SU-DHL-6 (cell line): Measurements from ENCODE around the gene SORL1.

ENCODE experiments used
- EZH2phosphoT487 ChIP-seq: fragments of 200-600 bp; sonication (generic), shearing (Covaris generic); conservative IDR thresholded peaks from 2 replicates; pipeline ENCODE4 v1.6.1; 2018; ENCODE audit warnings: mild to moderate bottlenecking, antibody characterized with exemption, low read length, moderate library complexity, mixed read lengths
- TF ChIP-seq, protein P1 (sequence below): fragments of 200-600 bp; sonication (generic); IDR thresholded peaks from one replicate; pipeline ENCODE4 v1.5.1; 2017; ENCODE audit warnings: antibody characterized with exemption, mild to moderate bottlenecking, low read length, moderate library complexity; ENCODE audit not compliant: insufficient read depth, poor library complexity, severe bottlenecking

DNA sequence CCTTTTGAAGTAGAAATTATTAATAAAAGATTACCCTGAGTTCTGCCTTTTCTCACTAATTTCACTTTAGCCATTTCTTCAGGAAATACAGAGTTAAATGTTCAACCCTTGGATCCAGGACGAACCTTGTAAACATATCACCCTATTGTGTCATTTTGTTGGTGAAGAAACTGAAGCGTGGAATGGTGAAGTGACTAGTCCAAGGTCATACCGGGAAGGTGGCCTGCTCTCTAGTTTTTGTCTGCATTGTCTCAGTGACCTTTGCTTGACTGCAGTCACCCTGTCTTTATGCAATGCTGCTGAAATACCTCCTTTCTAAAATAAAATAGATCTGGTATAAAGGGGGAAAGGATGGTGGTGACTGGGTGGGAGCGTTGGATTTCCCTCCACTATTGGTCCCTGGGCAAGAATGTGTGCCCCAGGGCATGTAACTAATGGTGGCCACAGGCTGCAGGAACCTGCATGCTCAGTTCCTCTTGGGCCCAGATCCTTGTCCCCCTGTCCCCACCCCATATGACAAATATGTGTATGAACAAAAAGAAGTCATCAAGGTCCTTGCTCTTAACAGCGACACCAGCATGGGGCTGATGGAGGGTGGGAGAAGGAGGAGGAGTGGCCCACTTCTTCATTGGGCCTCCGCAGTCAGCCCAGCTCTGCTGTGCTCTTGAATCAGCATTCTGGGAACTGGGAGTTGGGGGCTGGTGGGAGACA, 1.6 kb downstream of the SORL1 start:
- TF ChIP-seq, protein P1, sequence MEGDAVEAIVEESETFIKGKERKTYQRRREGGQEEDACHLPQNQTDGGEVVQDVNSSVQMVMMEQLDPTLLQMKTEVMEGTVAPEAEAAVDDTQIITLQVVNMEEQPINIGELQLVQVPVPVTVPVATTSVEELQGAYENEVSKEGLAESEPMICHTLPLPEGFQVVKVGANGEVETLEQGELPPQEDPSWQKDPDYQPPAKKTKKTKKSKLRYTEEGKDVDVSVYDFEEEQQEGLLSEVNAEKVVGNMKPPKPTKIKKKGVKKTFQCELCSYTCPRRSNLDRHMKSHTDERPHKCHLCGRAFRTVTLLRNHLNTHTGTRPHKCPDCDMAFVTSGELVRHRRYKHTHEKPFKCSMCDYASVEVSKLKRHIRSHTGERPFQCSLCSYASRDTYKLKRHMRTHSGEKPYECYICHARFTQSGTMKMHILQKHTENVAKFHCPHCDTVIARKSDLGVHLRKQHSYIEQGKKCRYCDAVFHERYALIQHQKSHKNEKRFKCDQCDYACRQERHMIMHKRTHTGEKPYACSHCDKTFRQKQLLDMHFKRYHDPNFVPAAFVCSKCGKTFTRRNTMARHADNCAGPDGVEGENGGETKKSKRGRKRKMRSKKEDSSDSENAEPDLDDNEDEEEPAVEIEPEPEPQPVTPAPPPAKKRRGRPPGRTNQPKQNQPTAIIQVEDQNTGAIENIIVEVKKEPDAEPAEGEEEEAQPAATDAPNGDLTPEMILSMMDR: no peak
- no peak for TF ChIP-seq EZH2phosphoT487
